Ovary (tissue), 9 donors: ENCODE data around the gene ALG6. TPM values are rescaled to one million over a fixed set of nuclear protein-coding genes. Genes with fewer than 3 reads are reported as not detected.

ENCODE experiments used
- DNase-seq, 5 donors: peaks; one replicate each; pipeline ENCODE4 v3.0.0-alpha.2; 2019 to 2020
- H3K27ac ChIP-seq, 2 donors: fragments of 200-600 bp; one replicate each; pipeline versions ENCODE4 v1.5.1 to v1.8.0; 2019 to 2022
- H3K27me3 ChIP-seq: fragments of 200-600 bp; one replicate; pipeline ENCODE4 v1.8.0; 2022
- H3K36me3 ChIP-seq: fragments of 200-600 bp; sonication (generic); one replicate; pipeline ENCODE4 v1.5.1; 2019
- H3K4me1 ChIP-seq: one replicate; pipeline ENCODE4 v1.8.1; 2013; ENCODE audit warnings: mild to moderate bottlenecking, moderate library complexity; ENCODE audit not compliant: insufficient read depth
- H3K4me3 ChIP-seq: fragments of 200-600 bp; sonication (generic); one replicate; pipeline ENCODE4 v1.5.1; 2017
- H3K9me3 ChIP-seq, 2 donors: fragments of 200-600 bp in 1 of 2; sonication (generic) in 1 of 2; one replicate each; pipeline versions ENCODE4 v1.5.1 to v1.8.1; 2013 to 2019; ENCODE audit warnings: mild to moderate bottlenecking in 1 of 2, moderate library complexity in 1 of 2
- CTCF ChIP-seq, 3 donors: fragments of 450-650 bp in 2 of 3; fragments of 200-600 bp in 1 of 3; IDR thresholded peaks; one replicate each; pipeline versions ENCODE4 v1.5.1 to v1.8.0; 2016 to 2022; ENCODE audit warnings: antibody characterized with exemption in 3 of 3, mild to moderate bottlenecking in 1 of 3
- EP300 ChIP-seq: sonication (generic); formaldehyde crosslinking; IDR thresholded peaks from one replicate; pipeline ENCODE4 v1.6.1; 2017; ENCODE audit warnings: antibody characterized with exemption
- POLR2A ChIP-seq: fragments of 450-650 bp; IDR thresholded peaks from one replicate; pipeline ENCODE4 v1.6.1; 2017; ENCODE audit warnings: antibody characterized with exemption, mild to moderate bottlenecking, moderate library complexity
- WGBS, 3 donors: extraction: QIAGEN DNeasy Blood & Tissue Kit in 1 of 3; methylation state at CpG; one replicate each; pipeline versions ENCODE4 v1.1.5 to v1.1.7; 2013 to 2017; 5-methylcytosine and 5-hydroxymethylcytosine counted together
- intact Hi-C, 4 donors: fragments of 100-400 bp; cut with DNase I; formaldehyde crosslinking; loops; one replicate each; pipeline versions ENCODE4 v1.11.0 to v1.15.1; 2022 to 2023
- polyA plus RNA-seq, 2 donors: library from polyadenylated mRNA; stranded (reverse); fragments of 200-250 nt in 1 of 2; fragments of 350-450 nt in 1 of 2; fragmentation: Illumina TruSeq in 1 of 2; extraction: RNeasy Lipid Tissue Mini Kit (QIAGEN cat#74804) in 1 of 2; gene quantifications; one replicate each; pipeline ENCODE4 v1.2.3, GENCODE V29; 2013 to 2014
- total RNA-seq, 7 donors: library from RNA; depleted of rRNA in 2 of 7; stranded (reverse); fragments of >200 nt in 2 of 7; fragmentation: NEBNext Ultra II Directional in 3 of 7; extraction: Animal tissue kit (Norgen Biotek cat#: 25700) in 3 of 7; gene quantifications; one replicate each; pipeline versions ENCODE4 v1.1.0 to v1.2.4, GENCODE V29; 2016 to 2023
- donor health status: DM: no; HTN: no; CAD: no; lungs with moderate emphysema.
- donor health status: DM: no; HTN: no; CAD: no.
- donor health status: Bipolar disorder and iron deficiency.
- donor health status: DM: yes; HTN: yes; CAD: no.
- donor health status: DM: no; HTN: no; CAD: no.
- donor health status: DM: yes; HTN: yes; CAD: no.

ALG6 gene
- total and polyA plus RNA-seq, 9 donors, result 6.6 to 14.2 (median 9.1) TPM

GRCh38 chr1:63435161-63435560, 67.7 kb downstream of the ALG6 start:
- H3K4me1 ChIP-seq, result no peaks in the 10 kb centered on the region
- no peaks in the 10 kb centered on the region for H3K27me3 ChIP-seq
- no peak overlapping the region for H3K4me3 ChIP-seq
- DNase-seq, result no peak
- TF ChIP-seq CTCF (IDR thresholded peaks at IDR 0.05) (no peak), POLR2A (no peak), EP300 (no peak)
- H3K36me3 ChIP-seq, result no peaks in the 10 kb centered on the region
- H3K9me3 ChIP-seq, result no peaks in the 10 kb centered on the region
- intact Hi-C loops, result no loop called here
- 48 to 67% (median 64%) methylated on average over 4 of the region's 4 CpGs for WGBS, 3 donors
- H3K27ac ChIP-seq, result no peak overlapping the region

GRCh38 chr1:63442141-63442475, 74.7 kb downstream of the ALG6 start:
- intact Hi-C loops, result no loop called here
- no peak for DNase-seq
- no peak overlapping the region for H3K27ac ChIP-seq

GRCh38 chr1:63448731-63449246, 81.4 kb downstream of the ALG6 start:
- intact Hi-C loops, result no loop called here
- Histone ChIP-seq H3K9me3 (no peaks in the 10 kb centered on the region), H3K27me3 (no peaks in the 10 kb centered on the region), H3K4me1 (no peaks in the 10 kb centered on the region), H3K36me3 (no peaks in the 10 kb centered on the region), H3K27ac (no peak overlapping the region), H3K4me3 (no peak overlapping the region)
- 76 to 80% (median 77%) methylated on average over 3 of the region's 3 CpGs for WGBS, 3 donors
- no peak for DNase-seq
- TF ChIP-seq POLR2A (no peak), CTCF (IDR thresholded peaks at IDR 0.05) (no peak)

More at GRCh38 chr1:63442141-63442475, 74.7 kb downstream of the ALG6 start:
- H3K27me3 ChIP-seq, result peaks cover 2% of the 10 kb centered on the region
- no peaks in the 10 kb centered on the region for H3K9me3 ChIP-seq
- TF ChIP-seq EP300 (no peak), POLR2A (no peak), CTCF (IDR thresholded peaks at IDR 0.05) (no peak)
- H3K4me1 ChIP-seq, result no peaks in the 10 kb centered on the region
- H3K4me3 ChIP-seq, result no peak overlapping the region
- no peaks in the 10 kb centered on the region for H3K36me3 ChIP-seq

GRCh38 chr1:63450416-63450815, 83.0 kb downstream of the ALG6 start:
- TF ChIP-seq POLR2A, result no peak
- intact Hi-C loops, result no loop called here
- Histone ChIP-seq H3K27me3 (no peaks in the 10 kb centered on the region), H3K4me1 (no peaks in the 10 kb centered on the region), H3K9me3 (no peaks in the 10 kb centered on the region), H3K36me3 (no peaks in the 10 kb centered on the region), H3K4me3 (no peak overlapping the region), H3K27ac (no peak overlapping the region)
- WGBS, 3 donors, result 5 to 33% (median 20%) methylated on average over 1 of the region's 1 CpG
- DNase-seq, result no peak

GRCh38 chr1:63453232-63453631, 85.8 kb downstream of the ALG6 start:
- no peak overlapping the region for H3K27ac ChIP-seq
- no peaks in the 10 kb centered on the region for H3K36me3 ChIP-seq
- 98 to 99% (median 98%) methylated on average over 2 of the region's 2 CpGs for WGBS, 3 donors
- TF ChIP-seq CTCF (IDR thresholded peaks at IDR 0.05), result no peak
- TF ChIP-seq EP300, result no peak
- TF ChIP-seq POLR2A, result no peak
- H3K9me3 ChIP-seq, result no peaks in the 10 kb centered on the region
- DNase-seq, result no peak
- H3K4me3 ChIP-seq, result no peak overlapping the region
- intact Hi-C loops, result no loop called here
- H3K27me3 ChIP-seq, result no peaks in the 10 kb centered on the region
- H3K4me1 ChIP-seq, result no peaks in the 10 kb centered on the region
